KBM-7 (cell line): Measurements from ENCODE around the gene ANKRD10.

Source experiments
- DNase-seq: peaks from one replicate; pipeline ENCODE4 v3.0.0-alpha.2; 2015
- in situ Hi-C: fragments of 300-500 bp; cut with MboI; formaldehyde crosslinking; loops from 2 replicates; pipeline ENCODE4 v1.14.3; 2020; ENCODE audit warnings: low sequenced_read_pairs, low pct_unique_long_range_greater_than_20kb, mixed read lengths

Gene ANKRD10

DNA sequence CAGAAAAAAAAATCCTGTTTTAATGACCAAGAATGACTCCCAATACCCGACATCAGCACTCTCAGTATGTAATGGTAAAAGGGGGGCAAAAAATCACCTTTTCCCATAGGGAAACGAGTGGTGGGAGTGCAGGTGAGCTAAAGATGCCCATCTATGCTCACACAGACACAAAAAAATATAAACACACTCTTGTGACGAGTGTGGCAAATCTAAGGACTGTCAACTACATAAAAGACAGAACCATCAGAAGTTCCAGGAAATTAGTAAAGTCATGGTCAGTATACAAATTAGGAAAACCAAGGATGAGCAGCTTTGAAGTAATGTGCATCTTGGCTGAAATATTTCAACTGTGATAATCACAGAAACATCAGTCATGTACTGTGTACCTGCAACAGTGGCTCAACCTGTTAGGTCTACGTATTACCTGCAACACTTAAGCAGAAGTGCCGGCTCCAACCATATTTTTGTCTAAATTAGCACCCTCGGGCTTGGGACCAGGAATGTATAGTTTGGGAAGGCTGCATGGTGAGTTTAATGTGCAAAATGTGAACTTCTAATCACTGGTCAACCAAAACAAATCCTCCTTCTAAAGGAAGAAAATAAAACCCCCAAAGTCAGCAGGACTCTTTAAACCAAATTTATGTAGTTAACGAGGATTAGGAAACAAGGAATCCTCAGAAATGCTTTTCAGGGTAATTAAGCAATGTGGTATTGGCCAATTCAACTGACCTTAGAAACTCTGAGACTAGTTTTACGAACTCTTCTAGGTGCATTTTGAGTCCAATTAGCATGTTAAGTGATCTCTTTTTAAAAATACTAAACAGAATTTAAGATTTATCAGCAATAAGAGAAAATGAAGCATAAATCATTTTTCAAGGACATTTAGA lies 24.3 kb downstream of the ANKRD10 start:
- in situ Hi-C loops: no loop called here
- DNase-seq: no peak

DNA sequence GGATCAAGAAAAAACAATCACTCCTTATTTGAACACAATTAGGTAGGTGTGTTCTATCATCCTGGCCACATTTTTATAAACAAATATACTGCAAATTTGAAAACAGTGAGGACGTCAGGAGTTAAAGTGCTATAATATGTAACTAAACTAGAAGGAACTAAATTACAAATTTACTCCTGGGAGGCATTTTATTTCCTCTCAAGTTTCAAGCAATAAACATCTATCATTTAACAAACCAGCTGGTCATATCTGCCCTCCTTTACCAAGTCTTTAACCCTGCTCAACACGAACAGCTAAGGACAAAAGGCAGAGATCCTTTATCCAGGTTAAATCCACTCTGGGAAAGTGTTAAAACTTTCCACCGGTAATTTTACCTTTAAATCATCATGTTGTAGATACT lies 26.5 kb downstream of the ANKRD10 start:
- DNase-seq: no peak
- in situ Hi-C loops: no loop called here

DNA sequence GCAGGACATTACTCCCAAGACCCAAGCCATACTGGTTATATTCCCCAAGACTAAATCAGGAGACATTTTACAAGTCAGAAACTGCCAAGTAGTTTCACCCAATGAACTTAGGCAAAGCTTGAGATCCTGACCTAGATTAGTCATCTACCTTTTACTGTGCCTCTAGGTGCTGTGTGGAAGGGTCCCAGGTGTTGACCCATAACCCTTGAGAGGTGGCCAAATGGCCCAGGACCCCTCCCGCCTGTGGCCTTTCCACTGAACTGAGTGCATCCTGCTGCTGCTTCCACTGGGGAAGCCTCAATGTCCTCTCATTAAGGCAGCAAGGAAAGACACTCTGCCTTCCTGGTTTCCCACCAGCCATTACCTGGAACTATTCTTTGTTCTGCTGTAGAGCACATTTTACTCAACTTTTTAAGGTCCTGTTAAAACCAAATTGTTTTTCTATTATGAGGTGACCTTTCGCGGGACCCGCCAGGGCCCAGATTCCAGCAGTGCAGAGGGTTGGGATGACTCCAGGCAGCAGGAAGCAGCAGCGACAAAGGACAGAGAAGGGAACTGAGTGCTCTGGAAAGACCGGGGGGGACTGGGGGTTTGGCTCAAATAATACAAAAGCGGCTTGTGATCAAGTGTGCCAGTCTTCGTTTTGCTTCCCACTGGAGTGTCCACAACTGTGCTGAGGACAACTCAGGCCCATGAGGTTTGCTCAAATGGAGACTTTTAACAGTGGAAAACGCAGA lies 27.1 kb downstream of the ANKRD10 start:
- in situ Hi-C loops: no loop called here
- no peak for DNase-seq

DNA sequence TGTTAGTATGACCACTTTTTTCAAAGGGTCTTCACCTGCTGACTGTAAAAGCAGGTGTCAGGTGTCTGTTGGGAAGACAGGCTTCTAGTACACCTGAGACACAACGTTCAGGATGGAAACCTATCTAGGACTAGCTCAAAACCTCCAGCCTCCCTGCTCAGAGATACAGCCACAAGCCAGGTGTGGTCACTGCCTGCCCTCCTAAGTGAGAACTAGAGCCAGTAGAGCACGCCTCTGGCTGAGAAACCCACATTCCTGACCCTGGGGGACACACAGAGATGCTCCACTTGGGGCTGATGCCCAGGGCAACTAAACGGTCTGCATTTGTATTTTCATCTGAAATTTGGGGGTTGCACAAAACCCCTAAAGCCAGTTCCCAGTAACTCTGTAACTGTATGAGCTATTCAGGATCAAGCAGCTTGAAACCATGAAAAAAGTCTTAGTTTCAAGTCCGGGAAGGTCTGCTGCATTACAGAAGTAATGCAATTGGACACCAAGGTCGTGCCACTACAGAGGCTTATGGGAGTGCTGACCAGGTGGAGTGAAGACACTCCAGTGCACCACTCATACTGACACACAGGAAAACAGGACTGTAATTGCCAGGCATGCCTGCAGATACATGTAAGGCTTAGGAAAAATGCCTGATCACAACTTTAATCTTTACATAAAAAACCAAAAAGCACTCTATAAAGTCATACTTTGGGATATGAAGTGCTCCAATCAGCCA lies 27.8 kb downstream of the ANKRD10 start:
- in situ Hi-C loops: no loop called here
- no peak for DNase-seq

DNA sequence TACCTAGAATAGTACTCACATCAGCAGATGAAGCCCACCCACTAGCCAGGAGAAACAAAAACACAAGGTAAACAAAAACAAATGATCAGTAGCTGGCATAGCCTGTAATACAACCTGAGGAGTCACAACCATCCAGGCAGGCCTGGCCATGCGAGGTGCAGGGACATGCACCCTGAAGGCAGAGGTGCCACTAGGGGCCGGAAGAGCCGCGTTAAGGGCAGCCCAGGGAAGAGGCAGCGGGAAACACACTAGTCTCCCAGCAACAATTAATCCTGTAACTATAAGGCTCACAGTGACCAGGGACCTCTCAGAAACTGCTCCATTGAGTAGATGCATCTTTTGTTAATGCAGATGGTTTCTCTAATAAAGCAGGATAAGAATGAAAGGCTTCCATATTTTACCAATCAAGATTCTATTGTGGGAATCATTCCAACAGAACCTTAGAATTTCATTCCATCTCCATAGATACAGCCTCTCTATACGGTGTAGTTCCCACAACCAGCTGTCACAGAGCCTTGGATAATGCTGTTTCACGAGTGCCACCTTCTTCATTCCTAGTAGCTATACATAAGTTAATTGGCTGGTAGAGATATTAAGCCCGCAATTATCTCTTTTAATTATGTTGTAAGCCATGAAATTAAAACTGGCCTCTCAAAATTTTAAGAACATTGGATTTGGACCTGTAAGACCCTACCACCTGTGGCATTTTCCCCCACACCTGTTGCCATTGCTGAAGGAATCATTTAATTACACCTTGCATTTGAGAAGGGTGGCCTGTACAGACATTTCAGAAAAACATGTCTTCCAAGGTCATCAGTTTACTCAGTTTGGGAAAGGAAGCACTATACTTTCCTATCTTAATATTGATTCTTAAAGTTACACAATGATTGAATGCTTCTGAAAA lies 28.7 kb downstream of the ANKRD10 start:
- in situ Hi-C loops: no loop called here

DNA sequence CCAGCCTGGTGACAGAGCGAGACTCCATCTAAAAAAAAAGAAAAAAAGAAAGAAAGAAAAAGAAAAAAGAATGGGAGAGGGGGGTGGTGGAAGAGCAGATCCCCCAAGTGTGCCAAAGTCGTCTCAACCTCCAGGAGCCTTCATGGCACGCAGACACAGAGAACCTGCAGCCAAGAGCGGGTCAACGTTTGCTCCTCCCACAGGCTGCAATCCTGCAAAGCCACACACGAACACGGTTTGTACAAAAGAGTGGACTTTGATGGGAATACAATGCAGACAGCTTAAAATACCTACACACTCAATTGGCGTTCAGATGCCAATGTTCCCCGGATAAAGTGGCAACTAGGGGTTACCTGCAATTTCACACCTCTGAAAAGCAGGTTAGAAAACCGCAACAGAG lies 29.4 kb downstream of the ANKRD10 start:
- in situ Hi-C loops: no loop called here
- DNase-seq: no peak

More for the DNA sequence above, 28.7 kb downstream of the ANKRD10 start:
- no peak for DNase-seq

DNA sequence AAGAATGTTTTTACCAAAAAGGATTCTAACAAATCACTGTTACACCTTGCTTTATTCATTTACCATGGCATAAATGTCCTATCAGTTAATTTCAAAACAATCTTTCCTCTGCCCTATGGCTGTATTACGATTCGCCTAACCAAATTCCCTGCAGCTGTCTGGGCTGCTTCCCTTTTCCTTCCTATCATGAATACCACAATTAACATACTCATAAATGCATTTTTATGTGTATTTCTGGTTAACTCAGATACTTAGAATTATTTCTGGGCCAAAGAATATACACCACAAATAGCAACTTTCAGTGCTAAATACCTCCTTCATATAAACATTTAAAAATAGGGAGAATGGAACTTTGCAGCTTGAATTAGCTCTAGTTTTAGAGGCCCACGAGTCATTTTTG lies 30.4 kb downstream of the ANKRD10 start:
- in situ Hi-C loops: no loop called here
- DNase-seq: no peak

DNA sequence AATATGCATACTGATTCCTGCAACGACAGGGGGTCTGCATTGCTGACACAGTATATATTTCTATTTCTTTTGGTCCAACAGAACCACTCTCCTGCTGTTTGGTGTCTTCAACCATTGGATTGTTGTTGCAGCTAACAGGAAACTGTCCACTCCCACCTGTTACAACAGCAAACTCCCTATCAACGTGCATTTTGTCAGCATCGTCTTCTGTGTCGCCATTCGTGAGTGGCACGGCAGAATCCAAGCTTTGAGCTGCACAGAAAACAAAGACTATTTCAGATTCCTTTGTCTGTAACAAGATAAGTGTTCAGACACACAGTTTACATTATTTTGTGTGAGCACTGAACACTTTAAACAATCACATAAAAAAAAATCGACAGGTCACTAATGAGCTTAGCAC lies 31.3 kb downstream of the ANKRD10 start:
- DNase-seq: no peak
- in situ Hi-C loops: no loop called here

DNA sequence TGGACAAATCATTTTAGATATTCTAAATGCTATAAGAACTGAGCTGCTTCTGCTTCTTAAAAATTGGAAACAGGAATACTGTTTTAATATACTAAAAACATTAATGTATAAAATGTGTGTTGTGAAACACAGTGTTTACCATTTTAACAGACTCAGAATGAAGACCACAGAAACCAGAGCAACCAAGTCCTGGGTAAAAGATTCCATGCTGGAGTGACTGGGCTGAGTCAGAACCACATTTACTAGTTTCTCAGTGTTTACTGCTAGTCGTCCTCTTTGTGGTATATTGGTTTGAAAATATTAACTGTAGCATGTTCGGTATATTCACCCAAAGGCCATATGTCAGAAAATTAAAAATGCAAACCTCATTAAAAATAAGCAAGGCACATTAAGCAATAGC lies 31.9 kb downstream of the ANKRD10 start:
- in situ Hi-C loops: no loop called here

DNA sequence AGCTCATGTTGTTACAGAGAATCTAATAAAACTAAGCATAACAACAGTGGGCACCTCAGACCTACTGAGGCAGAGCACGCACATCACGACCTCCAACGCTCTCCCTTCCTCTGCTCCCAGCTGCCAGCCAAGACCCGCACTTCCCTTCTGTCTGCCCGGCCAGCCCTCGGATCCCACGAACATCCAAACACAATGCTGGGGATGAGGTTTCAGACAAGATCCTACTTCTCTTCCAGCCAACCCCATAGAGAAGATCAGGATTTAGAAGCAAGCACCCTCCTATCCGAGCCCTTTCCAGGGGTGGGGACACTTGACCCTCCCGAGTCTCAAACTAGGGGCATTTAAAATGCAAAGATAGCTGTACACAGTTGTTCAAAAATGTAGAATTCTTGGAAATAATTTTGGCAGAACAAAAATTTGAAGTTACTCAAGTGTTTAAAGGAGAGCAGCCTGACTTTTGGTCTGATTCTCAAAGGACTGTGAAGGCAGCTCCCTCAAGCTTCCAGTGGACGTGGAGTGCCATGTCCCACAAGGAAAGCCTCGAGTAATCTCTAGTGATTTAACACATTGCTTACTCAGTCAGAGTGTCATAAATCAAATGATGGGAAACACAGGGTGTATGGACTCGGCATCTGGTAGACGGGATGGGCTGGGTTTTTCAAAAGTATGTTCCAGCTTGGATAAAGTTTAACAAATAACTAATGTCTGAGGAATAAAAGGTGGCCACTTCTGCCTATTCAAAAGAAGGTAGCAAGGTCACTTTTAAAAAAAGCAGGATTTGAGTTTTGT lies 32.8 kb downstream of the ANKRD10 start:
- no peak for DNase-seq
- in situ Hi-C loops: no loop called here

More for the DNA sequence above, 31.9 kb downstream of the ANKRD10 start:
- no peak for DNase-seq

DNA sequence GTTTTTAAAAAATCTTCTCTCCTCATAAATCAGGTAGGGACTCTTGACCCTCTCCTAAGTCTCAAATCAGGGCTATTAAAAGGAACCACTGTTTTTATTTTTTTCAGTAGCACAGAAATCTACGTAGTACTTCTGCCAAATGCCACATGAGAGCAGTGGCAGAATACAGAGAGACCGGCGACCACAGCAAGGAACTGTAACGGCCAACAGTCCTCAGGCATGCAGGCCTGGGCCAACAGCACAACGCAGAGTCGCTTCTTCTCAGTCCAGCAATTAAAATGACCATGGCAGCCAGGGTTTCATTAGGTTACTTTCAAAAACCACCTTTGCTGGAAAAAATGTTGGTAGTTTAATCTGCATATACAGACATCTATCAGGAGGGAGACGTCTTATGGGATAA lies 34.2 kb downstream of the ANKRD10 start:
- no peak for DNase-seq
- in situ Hi-C loops: no loop called here

DNA sequence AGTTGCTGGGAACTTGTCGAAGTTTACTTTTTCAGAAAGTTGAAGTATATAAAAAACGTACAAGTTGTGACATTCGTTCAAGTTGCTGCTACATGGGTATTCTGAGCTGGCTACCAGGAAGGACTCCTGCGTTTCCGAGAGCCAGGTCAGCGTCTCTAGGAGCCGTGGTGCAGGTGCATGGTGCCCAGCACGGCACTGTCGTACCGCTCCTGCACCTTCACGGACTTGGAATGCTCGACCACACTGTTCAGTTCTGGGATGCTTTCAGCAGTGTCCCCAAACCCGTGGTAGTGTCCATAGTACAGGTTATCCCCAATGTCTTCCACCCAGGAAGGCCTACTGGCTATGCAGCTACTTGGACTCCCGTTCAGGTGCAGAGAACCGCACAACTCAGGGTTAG lies 35.4 kb downstream of the ANKRD10 start:
- in situ Hi-C loops: no loop called here
- no peak for DNase-seq

DNA sequence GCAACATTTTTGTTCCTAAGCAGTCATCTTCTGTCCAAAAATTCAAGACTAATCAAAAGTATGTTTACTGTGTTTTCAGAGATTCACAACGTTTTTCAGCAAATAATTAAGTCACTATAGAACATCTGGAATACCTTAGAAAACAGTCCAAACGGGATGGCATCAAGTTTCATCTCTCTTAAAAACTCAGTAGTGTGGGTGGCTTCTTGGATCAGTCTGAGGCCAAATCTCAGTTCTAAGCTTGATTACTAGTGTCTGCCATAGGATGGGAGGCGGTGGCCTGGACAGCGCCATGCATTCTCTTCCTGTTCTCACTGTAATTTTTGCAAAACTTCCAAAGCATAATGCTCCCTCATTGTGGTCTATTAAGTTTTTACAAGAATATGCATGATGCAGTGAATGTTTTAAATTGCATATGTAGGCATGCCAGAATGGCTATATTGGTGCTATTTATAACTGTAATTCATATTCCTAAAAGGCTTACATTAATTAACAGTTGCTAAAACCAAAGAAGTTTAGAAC lies 37.1 kb downstream of the ANKRD10 start:
- in situ Hi-C loops: no loop called here
- DNase-seq: no peak

DNA sequence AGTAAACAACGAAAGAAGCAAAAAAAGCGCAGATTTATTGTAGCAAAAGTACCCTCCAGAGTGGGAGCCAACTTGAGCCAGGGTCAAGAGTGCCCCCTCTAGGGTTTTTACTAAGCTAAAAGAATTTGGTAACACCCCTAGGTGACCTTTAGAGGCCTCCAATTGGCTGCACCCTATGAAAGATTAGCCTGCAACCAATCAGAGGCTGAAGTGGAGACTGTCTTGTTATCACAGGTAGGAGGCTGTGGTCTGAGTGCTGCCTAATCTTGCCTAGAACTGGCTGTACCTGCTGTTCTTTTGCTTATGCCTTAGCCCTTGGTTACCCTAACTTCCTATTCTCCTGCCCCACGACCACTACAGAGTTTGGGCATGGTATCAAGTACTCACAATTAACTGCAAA lies 38.3 kb downstream of the ANKRD10 start:
- DNase-seq: no peak
- in situ Hi-C loops: no loop called here

DNA sequence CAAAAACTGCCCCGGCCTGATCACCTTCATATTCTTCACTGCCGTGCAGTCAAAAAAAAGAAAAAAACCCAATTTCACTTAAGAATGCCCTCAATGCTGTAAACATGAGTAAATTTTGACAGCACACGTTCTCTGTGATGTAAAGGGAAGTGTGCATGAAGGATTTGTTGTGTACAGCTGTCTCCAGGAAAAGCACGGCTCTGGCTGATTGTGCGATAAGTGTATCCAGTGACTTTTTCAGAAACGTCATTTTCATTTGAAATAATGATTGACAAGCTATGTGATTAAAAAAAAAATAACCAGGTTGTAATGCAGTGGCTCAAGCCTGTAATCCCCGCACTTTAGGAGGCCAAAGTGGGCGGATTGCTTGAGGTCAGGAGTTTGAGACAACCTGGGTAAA lies 39.6 kb downstream of the ANKRD10 start:
- no peak for DNase-seq
- in situ Hi-C loops: no loop called here

DNA sequence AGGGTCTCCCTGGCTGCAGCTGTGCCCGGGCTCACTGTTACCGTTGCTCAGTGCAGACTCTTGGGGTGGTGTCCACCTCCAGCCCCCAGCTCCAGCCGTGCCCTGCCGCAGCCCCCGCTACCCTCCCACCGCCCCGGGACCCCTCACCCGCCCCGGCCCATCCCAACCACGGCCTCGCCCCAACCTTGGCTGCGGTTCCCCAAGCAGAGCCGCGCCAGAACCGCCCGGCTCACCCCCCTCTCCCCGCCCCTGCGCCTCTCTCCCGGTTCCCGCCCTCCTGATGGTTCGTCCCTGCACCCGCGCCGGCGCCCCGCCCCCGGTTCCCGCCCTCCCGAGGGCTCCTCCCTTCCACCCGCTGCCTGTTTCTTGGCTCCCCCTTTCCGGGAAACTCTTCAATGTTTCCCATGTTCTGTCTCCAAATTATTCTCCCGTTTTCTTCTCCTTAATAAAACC lies 40.3 kb downstream of the ANKRD10 start:
- peak; percentile 35 for DNase-seq
- in situ Hi-C loops: no loop called here

DNA sequence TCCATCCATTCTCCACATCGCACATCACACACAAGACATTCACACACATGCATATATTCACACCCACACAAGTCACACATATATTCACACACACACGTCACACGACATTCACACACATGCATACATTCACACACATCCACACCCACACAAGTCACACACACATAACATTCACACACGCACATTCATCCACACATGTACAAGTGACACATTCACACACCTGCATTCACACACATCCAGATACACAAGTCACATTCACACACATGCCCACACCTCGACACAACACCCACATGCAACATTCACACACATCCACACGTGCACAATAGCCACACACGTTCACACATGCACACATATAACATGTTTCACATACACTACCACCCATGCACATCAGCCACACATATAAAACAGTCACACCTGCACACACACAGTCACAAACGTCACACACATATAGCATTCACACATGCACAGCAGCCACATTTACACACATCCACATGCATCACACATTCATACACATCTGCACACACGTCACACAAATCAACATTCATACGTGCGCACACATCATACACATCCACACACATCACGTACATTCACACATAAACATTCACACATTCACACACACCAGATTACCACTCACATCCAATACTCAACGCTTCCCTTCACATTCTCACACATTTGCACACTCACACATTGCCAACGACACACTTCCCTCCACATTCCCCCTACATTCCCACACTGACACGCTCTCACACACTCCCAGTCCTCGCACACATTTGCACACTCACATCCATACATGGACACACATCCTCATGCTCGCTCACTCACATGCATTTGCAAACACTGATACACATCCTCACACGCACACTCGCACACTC lies 41.0 kb downstream of the ANKRD10 start:
- no peak for DNase-seq
- in situ Hi-C loops: no loop called here
